Loucy (cell line): Measurements from ENCODE around the gene NAP1L1.

Experiments used
- H2AFZ ChIP-seq: fragments of 200-600 bp; sonication (generic); 2 replicates; pipeline ENCODE4 v1.6.0; 2016; ENCODE audit warnings: antibody characterized with exemption, mild to moderate bottlenecking, low read length, moderate library complexity
- H3F3A ChIP-seq: fragments of 200-600 bp; 2 replicates; pipeline ENCODE4 v1.6.0; 2016; ENCODE audit warnings: antibody characterized with exemption, low read depth, mild to moderate bottlenecking
- H3K27me3 ChIP-seq: fragments of 200-600 bp; sonication (generic); 2 replicates; pipeline ENCODE4 v1.6.1; 2014; ENCODE audit warnings: low read length, mild to moderate bottlenecking; ENCODE audit not compliant: insufficient read depth, poor library complexity, severe bottlenecking
- H3K36me3 ChIP-seq: fragments of 200-600 bp; sonication (generic); 2 replicates; pipeline ENCODE4 v1.6.1; 2016; ENCODE audit warnings: low read length; ENCODE audit not compliant: insufficient read depth
- H3K4me1 ChIP-seq: fragments of 200-600 bp; sonication (generic); 2 replicates; pipeline ENCODE4 v1.5.1; 2014; ENCODE audit warnings: low read length, mild to moderate bottlenecking; ENCODE audit not compliant: insufficient read depth, poor library complexity, severe bottlenecking
- H3K4me2 ChIP-seq: fragments of 200-600 bp; sonication (generic); 2 replicates; pipeline ENCODE4 v1.6.0; 2014; ENCODE audit warnings: antibody characterized with exemption, low read length, low read depth, mild to moderate bottlenecking; ENCODE audit not compliant: poor library complexity, severe bottlenecking
- H3K4me3 ChIP-seq: fragments of 200-600 bp; sonication (generic); 2 replicates; pipeline ENCODE4 v1.5.1; 2014; ENCODE audit warnings: low read length, mild to moderate bottlenecking, mixed read lengths; ENCODE audit not compliant: poor library complexity, severe bottlenecking
- H3K79me2 ChIP-seq: fragments of 200-600 bp; sonication (generic); 2 replicates; pipeline ENCODE4 v1.6.1; 2014; ENCODE audit warnings: low read length; ENCODE audit not compliant: insufficient read depth
- H3K9ac ChIP-seq: fragments of 200-600 bp; sonication (generic); 2 replicates; pipeline ENCODE4 v1.6.0; 2014; ENCODE audit warnings: mild to moderate bottlenecking, low read depth, low read length, moderate library complexity; ENCODE audit not compliant: poor library complexity, severe bottlenecking
- H3K9me2 ChIP-seq: fragments of 200-600 bp; sonication (generic); replicated peaks from 2 replicates; pipeline ENCODE4 v1.6.1; 2016; ENCODE audit warnings: low read depth, low read length, mixed read lengths
- H3K9me3 ChIP-seq: fragments of 200-600 bp; sonication (generic); 2 replicates; pipeline ENCODE4 v1.6.1; 2014; ENCODE audit warnings: mild to moderate bottlenecking, antibody characterized with exemption, low read length, low read depth; ENCODE audit not compliant: insufficient read depth
- H4K20me1 ChIP-seq: fragments of 200-600 bp; sonication (generic); 2 replicates; pipeline ENCODE4 v1.6.0; 2014; ENCODE audit warnings: antibody characterized with exemption, low read length, mild to moderate bottlenecking; ENCODE audit not compliant: insufficient read depth, poor library complexity, severe bottlenecking
- EZH2phosphoT487 ChIP-seq: fragments of 200-600 bp; IDR thresholded peaks from 2 replicates; pipeline ENCODE4 v1.6.1; 2018; ENCODE audit warnings: antibody characterized with exemption, mild to moderate bottlenecking, moderate library complexity, borderline replicate concordance
- TF ChIP-seq, protein P1 (sequence below): fragments of 200-600 bp; sonication (generic); conservative IDR thresholded peaks from 2 replicates; pipeline ENCODE4 v1.5.1; 2014; ENCODE audit warnings: mild to moderate bottlenecking, antibody characterized with exemption, low read length

Gene NAP1L1

DNA sequence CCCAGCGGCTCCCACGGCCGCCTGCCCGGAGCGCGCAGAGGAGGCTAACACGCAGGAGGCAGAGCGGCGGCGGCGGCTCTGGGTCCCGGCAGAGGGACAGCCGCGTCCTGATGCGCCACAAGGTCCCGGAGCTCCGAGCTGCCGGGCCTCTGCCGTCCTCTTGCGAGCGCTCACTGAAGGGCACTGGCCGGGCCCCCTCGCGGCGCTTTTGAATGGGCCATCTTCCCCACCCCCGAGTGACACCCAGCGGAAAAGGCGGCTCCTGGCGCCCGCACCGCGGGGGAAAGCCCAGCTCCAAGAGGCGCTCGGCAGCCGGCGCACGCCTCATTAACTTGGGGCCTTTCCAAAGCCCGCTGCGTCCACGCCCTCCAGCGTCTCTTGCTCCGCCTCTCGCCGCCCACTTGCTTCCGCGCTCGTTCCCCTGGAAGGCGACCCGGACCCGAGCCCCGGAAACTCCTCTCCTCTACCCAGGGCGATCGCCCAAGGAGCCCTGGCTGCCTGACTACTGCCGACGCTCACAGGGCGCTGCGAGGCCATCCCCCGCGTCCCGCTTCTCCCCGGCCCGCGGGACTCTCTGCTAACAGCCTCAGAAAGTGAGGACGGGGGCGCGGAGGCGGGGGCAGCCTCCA lies 53.0 kb downstream of the NAP1L1 start, which contains the start of gene PHLDA1:
Gene PHLDA1, minus strand, starts transcription at position 363 of the 629 bp plus-strand sequence.
- H4K20me1 ChIP-seq, result no peaks in the 10 kb centered on the region
- TF ChIP-seq, protein P1, sequence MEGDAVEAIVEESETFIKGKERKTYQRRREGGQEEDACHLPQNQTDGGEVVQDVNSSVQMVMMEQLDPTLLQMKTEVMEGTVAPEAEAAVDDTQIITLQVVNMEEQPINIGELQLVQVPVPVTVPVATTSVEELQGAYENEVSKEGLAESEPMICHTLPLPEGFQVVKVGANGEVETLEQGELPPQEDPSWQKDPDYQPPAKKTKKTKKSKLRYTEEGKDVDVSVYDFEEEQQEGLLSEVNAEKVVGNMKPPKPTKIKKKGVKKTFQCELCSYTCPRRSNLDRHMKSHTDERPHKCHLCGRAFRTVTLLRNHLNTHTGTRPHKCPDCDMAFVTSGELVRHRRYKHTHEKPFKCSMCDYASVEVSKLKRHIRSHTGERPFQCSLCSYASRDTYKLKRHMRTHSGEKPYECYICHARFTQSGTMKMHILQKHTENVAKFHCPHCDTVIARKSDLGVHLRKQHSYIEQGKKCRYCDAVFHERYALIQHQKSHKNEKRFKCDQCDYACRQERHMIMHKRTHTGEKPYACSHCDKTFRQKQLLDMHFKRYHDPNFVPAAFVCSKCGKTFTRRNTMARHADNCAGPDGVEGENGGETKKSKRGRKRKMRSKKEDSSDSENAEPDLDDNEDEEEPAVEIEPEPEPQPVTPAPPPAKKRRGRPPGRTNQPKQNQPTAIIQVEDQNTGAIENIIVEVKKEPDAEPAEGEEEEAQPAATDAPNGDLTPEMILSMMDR, result peak; percentile 69
- TF ChIP-seq EZH2phosphoT487, result no peak
- H3K9me2 ChIP-seq, result no peaks in the 10 kb centered on the region
- no peaks in the 10 kb centered on the region for H3K36me3 ChIP-seq
- H3K79me2 ChIP-seq, result peaks cover 7% of the 10 kb centered on the region; the same call in 1 of the 2 replicates
- peak within 1 kb of the TSS; percentile 81 for H3K9ac ChIP-seq
- peak within 1 kb of the TSS; percentile 80 for H2AFZ ChIP-seq
- H3K4me1 ChIP-seq, result peaks cover 26% of the 10 kb centered on the region
- H3K4me3 ChIP-seq, result peak within 1 kb of the TSS; percentile 80
- peaks cover 7% of the 10 kb centered on the region; the same call in 1 of the 2 replicates for H3F3A ChIP-seq
- no peaks in the 10 kb centered on the region for H3K27me3 ChIP-seq
- peak within 1 kb of the TSS; percentile 90 for H3K4me2 ChIP-seq
- no peaks in the 10 kb centered on the region for H3K9me3 ChIP-seq

DNA sequence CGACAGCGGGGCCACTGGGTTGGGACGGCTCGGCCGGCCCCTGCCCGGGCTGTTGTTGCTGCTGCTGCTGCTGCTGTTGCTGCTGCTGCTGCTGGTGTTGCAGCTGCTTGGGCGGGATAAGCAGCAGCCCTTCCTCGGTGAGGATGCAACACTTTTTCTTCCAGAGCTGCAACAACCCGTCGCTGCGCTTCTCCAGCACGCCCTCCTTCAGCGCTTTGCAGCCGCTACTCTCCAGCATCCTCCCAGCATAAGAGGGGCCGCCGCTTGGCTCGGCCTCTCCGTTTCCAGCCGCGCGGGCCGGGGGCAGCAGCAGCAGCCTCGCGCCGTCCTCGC lies 53.4 kb downstream of the NAP1L1 start:
- H3K9ac ChIP-seq, result peak overlapping the region; percentile 81
- H3K9me2 ChIP-seq, result no peaks in the 10 kb centered on the region
- peak overlapping the region; percentile 80 for H2AFZ ChIP-seq
- no peaks in the 10 kb centered on the region for H3K36me3 ChIP-seq
- no peaks in the 10 kb centered on the region for H4K20me1 ChIP-seq
- no peaks in the 10 kb centered on the region for H3K9me3 ChIP-seq
- peaks cover 7% of the 10 kb centered on the region; the same call in 1 of the 2 replicates for H3F3A ChIP-seq
- peak overlapping the region; percentile 90 for H3K4me2 ChIP-seq
- no peak for TF ChIP-seq EZH2phosphoT487
- TF ChIP-seq, protein P1, result no peak
- peaks cover 7% of the 10 kb centered on the region; the same call in 1 of the 2 replicates for H3K79me2 ChIP-seq
- peak overlapping the region; percentile 80 for H3K4me3 ChIP-seq
- peaks cover 26% of the 10 kb centered on the region for H3K4me1 ChIP-seq
- no peaks in the 10 kb centered on the region for H3K27me3 ChIP-seq

DNA sequence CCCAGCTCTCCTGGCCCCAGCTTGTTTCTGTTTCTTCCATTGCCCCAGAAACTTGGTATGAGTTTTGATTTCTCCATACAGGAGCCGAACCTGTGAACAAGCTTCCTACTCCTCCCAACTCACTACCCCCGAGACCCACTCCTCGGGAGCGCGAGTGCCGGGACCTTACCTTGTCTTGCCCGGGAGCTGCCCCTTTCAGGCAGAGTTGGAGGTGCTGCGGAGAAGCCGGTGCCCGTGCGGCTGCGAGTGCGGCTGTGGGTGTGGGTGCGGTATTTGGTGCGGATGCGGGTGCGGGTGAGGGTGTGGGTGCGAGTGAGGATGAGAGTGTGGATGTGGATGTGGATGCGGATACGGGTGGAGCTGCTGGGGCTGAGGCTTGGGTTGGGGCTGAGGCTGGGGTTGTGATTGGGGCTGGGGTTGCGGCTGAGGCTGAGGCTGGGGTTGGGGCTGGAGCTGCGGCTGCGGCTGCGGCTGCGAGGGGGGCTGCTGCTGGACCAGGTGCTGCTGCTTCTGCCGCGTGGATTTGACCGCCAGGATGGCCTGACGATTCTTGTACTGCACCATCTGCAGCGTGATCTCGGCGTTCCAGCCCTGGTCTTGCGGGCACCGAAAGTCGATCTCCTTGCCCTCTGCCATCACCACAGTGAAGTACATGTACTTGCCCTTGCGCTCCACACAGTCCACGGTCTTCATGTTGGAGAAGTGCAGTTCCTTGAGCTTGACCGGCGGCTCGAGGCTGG lies 54.0 kb downstream of the NAP1L1 start:
- peak overlapping the region; percentile 80 for H2AFZ ChIP-seq
- peaks cover 26% of the 10 kb centered on the region for H3K4me1 ChIP-seq
- peak overlapping the region; percentile 90 for H3K4me2 ChIP-seq
- TF ChIP-seq EZH2phosphoT487, result no peak
- TF ChIP-seq, protein P1, result no peak
- no peaks in the 10 kb centered on the region for H3K36me3 ChIP-seq
- peak overlapping the region; percentile 80 for H3K4me3 ChIP-seq
- no peaks in the 10 kb centered on the region for H3K9me3 ChIP-seq
- H3K79me2 ChIP-seq, result peaks cover 7% of the 10 kb centered on the region; the same call in 1 of the 2 replicates
- H3F3A ChIP-seq, result peaks cover 7% of the 10 kb centered on the region; the same call in 1 of the 2 replicates
- H3K27me3 ChIP-seq, result no peaks in the 10 kb centered on the region
- no peaks in the 10 kb centered on the region for H4K20me1 ChIP-seq
- H3K9ac ChIP-seq, result peak overlapping the region; percentile 81
- no peaks in the 10 kb centered on the region for H3K9me2 ChIP-seq
